HG02973 (cell line): ENCODE data around the gene TENM3.

Experiments used
- ATAC-seq: cut with Tn5 transposase; IDR thresholded peaks from one replicate; pipeline ENCODE4 v1.9.1; 2021; ENCODE audit warnings: moderate library complexity; ENCODE audit not compliant: unreplicated experiment

The TENM3 gene

DNA sequence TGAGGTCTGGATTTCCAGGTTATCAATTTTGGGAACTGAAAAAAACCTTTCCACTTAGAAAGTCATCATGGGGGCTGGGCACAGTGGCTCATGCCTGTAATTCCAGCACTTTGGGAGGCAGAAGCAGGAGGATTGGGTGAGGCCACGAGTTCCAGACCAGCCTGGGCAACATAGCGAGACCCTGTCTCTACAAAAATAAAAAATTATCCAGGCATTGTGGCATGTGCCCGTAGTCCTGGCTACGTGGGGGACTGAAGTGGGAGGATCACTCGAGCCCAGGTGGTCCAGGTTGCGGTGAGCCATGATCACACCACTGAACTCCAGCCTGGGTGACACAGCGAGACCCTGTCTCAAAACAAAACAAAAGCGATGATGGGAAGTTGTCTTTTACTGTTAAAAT, 7.9 kb downstream of the TENM3 start:
- ATAC-seq: no peak

DNA sequence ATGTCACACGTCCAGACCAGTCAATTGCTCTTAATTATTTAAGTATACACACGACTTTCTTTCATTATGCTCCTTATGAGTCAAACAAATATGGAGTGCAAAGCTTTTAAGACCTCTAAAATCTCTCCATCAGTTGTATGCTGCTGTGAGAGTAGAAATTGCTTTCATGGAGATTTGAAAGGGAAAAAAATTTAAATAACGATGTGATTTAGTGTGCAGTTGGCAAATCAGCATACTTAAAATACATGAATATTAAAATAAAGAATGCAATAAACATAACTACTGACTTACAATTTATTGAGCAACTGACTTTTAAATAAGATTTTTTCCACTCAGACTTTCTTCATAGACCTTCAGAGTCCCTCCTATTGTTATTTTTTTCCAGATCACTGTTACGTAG, 9.0 kb downstream of the TENM3 start:
- no peak for ATAC-seq

DNA sequence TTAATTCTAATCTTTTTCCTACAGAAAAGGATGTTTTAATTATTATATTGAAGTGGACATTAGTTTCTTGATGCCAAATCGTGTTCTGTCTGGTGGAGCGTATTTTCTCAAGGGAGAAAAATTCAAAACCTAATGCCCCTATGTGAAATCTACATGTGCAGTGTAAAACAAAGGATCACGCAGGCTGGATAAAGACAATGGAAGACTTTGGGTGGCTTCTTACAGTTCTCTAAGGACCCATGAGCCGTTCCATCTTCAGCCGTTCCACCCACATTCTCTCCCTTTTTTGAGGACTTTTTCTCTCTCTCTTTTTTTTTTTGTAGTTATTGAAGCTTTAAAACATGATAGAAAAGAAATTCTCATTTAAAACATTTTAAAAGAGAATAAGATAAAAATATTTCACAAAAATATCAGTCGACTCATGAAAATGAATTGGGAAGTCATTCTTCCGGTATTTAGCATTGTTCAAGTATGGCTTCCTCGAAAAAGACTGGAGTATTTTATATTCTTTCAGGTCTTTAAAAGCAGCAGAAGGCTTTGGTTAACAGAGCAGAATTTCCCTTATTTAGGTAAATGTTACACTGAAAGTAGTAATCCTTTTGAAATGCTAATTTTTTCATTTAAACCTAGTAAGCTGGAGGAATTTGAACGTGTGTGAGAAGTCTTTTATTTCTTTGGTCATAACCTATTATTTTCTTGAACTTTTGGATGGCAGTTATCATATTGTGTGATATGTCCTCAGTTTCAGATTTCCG, 11.0 kb downstream of the TENM3 start:
- no peak for ATAC-seq

DNA sequence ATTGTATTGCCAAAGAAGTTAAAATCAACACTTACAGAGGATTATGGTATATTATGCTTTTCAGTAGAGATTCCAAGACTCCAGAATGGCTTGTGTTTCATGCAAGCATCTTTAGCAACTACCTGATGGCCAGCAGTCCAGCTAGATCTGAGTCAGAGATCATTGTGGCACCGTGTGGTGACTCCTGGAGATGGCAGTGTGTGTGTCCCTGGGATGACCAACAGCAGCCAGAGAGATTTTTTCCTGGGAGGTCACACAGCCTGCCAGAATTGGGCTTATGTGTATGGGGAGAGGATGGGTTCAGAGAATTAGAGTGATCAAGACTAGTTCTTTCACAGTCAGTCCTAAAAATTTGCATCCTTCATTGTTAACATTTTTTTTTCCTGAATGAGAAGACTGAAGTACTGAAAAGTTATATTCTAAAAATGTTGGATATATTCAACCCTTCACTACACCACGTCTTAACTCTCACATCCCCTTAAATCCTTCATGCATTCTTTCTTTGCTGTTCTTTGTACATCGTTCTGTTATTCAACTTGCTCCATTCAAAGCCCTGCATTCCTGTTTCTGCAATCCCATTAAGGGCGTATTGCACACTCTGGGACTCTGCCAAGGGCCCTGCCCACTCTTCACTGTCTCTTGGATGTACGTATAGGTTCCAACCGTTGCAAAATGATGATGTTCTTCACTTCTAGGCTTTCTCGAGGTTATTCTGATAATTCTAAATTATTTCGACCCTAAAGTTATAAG, 12.4 kb downstream of the TENM3 start:
- no peak for ATAC-seq

DNA sequence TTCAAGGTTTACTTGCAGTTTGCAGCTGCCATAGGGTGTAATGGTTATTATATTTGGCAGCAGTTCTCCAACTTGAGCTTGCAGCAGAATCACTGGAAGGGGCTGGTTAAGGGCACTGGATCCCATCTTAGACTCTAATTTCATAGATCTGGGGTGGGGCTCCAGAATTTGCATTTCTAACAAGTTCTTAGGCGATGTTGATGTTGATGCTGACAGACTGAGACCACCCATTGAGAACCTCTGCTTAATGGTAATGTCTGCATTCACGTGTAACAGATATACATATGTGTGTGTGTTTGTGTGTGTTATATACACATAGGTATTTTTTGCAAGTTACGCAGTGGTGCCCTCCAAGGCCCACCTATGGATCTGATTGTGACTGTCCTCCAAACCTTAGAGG, 13.8 kb downstream of the TENM3 start:
- no peak for ATAC-seq

DNA sequence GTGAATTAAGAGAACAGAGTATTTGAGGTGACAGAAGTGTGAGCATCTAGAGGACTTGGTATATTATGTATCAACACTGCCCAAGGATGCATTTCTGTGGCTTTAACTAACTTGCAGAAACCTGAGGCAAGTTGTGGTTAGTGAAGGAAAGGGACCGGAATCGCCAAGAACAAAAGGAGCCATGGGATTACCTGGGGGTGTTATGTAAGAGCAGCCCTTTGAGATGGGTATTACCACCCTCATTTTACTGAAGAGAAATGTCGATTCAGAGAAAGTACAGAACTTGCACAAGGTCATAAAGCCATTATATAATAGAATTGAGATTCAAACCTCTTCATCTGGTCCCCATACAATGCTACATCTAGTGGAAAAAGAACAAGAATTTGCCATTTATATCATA, 14.3 kb downstream of the TENM3 start:
- no peak for ATAC-seq

DNA sequence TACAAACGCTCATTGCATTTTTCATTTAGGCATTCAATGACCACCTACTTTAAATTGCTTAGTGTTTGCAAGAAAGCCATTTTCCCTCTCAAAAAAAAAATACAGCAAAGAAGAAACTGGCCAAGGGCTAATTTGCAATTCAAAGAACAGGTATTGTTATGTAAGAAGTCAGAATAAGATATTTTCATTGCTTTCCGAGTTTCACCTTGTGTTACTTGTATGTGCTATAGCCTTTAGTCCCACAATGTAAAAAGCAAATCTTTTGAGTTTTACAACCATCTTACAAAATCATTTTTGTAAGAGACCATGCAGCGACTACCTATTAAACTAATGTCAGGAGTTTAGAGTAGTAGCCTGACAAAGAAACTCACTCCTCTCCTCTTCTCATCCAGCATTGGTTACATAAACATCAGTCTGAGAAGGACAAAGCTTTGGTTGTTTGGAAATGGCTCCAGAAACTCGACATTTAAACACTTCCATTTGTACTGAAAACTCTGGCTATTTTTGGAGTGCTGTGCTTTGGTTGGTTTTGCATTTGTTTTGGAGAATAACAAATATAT, 15.3 kb downstream of the TENM3 start:
- ATAC-seq: no peak

DNA sequence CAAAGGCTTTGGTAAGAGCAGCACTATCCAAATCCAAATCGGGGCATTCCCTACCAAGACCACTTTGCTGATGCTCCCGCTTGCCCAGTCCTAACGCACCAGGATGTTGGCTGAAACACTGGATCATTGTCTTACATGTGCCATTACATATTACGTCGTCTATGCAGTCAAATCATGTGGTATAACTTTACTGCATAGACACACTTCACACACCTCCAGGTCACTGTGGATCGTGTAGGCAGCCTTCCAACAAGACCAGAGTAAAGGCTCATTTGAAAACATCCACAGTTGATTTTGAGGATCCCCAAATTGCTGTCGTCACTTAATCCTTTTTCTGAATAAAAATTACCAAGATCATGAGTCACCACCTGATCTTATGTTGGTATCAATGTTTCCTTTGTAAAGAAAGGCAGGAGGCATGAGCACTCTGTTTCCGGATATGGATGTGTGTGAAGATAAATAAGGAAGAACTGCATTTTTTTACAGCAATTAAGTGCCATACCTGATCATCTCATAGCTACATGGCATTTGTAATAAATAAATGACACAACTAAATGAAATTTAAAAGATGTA, 18.5 kb downstream of the TENM3 start:
- ATAC-seq: no peak

DNA sequence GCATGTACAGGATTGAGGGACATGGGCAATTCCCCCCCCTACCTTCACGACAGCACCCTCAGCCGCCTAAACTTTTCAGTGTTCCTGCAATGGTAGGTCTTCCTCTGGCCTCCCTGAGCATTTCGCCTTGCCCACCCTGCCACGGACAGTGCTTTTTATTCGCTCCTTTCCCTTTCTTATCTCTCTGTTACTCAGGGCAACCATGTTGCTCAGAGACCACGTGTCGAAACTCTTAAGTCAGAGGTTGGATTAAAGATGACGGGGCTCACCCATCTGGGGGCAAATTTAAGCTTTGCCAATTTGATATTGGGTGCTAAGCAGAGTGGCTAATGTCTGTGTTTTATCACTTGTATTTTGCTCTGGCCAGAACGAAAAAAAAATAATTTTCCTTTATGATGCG, 20.4 kb downstream of the TENM3 start:
- no peak for ATAC-seq

DNA sequence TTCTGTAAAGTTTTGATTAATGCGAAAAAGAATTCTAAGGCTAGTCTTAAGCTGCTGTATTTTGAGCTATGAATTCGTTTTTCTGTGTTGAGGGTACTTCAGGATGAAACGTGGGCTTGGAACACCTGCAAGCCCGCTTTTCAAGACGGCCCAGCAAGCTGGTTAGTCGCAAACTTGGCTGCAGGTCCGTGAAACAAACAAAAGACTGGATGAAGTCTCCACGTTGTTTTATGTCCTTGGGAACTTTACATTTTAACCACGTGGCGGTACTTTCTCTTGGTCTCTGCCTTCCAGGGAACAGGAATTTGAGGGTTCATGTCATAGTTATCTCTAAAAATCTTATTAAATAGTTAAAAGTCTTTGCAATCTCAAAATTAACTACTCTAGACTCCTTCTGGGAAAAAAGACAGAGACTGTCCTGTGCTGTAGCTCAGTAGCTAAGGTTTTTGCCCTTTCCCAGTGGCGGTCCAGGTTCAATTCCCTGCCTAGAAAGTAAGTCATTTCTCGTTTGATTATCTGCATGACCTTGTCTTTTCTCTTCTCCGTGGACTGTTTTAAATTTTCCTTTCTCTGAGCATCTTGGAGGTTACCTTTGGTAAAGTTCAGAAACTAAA, 21.0 kb downstream of the TENM3 start:
- ATAC-seq: no peak

DNA sequence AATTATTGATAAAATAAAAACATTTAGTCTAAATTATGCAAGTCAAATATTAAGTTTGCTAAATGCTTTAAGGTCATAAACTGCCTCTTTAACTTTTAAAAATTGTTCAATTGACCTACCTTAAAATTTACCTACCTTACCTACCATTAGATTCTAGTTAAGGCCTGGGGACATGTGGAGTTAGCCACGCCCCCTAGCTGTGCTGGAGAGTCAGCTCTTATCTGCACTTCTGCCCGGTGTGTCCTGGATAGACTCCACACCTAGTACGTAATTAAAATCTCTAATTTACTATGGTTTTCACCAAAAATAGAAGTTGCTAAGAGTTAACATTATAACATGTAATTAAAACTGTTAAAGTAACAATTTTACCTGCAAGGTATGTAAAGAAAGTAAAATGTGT, 22.7 kb downstream of the TENM3 start:
- no peak for ATAC-seq

DNA sequence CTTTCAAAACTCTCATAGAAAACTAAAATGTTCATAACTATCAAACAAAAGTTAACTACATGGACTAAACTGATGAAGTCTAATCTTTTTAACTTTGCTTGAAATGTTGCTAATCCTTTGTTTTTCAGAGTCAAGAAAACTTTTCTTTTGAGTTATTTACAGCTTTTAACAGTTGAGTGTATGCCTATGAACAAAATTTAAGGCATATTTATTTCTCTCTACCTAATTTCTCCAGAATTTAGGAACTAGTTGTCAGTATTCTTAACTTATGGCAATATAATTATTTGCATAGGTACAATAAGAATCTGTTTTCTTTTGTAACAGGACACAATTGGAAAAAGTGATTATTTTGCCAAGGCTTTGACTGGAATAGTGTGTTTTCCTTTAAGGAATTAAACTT, 23.8 kb downstream of the TENM3 start:
- no peak for ATAC-seq

DNA sequence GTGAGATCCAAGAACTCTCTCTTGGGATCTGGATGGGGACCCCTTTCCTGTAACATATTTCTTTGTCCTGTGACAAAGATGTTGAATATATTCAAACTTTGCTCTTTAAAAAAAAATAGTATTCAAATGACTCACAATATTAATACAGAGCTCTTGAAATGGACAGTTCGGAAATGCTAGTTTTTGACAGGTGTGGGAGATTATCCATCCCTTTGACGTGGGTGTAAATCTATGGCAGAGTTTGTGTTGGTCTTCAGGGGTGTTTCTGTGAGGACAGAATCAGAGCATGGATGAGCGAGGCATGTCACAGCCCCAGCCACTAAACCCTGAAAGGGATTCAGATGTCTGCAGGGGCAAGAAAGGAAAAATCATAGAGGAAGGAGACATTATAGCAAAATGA, 25.8 kb downstream of the TENM3 start:
- ATAC-seq: no peak

DNA sequence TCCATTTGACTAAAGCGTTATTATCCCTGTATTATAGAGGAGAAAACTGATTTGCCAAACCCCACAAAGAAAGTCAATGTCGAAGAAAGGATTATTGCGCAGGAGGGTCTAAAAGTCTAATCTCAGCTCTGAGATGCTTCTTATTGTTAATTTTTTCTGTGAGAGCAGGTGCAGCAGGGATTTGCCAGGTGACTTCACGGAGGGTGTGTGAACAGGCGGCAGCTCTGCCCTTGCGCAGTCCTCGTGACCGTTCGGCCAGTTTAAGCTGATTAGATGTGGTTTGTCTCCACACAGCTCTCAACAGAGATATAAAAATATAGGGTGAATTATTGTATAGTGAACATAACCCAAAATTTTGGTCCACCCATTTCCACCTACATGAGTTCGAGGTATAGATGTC, 28.5 kb downstream of the TENM3 start:
- no peak for ATAC-seq

DNA sequence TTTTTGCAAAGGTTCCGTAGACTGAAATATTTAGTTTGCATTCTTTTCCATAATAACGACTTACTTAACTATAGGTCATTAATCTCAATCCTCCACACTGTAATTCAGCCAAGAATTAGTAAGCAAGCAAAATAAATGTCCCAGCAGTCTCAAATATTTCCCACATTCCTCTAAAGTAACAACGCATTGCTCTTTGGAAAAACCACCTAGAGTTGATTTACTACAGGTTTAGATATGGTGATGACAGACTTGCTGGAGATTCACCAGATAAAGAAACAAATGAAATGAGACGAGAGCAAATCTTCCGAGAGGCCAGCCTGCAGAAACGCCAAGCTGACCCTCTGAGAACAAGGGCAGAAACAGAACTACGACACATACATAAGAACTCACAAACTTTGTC, 28.9 kb downstream of the TENM3 start:
- no peak for ATAC-seq

DNA sequence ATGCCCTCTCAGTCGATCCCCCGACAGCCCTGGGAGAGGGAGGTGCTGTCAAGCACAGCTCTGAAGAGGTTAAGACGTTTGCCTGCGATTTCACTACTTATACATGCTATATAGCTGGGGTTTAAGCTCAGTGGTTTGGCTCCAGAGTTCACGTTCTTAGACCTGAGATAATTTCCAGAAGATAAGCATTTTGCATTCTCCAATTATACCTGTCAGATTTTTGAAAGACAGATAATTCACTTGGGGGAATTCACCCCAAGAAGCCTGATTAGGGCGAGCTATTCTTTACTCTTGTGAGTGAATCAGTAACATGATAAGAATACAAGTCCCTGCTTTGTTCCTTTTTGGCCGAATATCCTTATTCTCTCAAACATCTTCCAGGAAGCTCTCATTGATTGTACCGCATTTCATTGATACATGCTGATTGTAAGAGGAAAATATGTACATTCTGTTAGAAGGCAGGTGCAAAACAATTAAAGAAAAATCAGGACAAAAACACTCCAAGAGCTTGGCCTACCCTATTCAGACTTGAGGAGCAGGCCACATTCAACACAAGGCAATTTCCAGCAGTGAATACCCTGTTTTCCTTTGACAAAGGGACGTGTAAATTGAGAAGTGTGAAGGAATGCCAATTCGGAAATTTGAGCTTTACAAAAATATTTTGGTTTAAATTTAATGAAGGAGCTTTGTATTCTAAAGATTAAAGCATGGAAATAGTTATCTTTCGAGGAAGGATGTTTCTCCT, 30.2 kb downstream of the TENM3 start:
- no peak for ATAC-seq

DNA sequence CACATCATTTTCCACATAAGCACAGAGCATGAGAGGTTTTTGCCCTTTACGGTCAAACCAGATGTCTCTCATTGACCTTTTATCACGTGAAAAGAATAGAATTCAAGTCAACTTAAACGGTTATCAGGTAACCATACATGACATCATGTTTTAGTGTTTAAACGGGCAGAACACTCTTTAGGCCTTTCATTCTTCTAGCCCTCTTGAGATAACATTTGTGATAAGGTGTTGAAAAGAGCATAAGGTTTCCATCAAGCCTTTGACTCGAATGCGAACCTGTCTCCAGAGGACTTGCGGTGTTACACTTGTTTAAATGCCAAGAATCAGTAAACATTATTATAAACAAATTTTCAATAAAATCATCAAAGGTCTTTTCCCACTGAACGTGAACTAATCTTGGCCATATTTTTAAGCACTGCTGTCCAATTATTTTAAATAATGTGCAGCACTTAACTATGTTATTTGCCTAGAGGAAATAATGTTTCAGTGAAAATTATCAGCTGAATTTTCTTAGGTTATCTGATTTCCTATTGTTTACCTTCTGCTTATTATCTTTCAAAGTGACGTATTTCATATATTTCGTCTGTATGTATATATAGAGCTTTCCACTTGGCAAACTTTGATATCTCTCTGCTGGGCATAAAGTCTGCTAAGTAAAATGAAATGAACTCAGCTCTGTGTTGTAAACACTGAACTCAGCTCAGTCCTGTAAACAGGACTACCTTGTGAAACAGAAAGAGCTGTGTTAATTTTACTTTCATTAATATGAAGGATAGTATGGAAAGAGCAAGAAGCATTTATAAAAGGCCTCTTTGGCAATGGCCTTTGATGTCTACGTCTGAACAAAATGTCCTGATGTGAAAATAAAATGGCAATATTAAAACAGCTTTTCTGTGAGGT, 33.3 kb downstream of the TENM3 start:
- no peak for ATAC-seq

DNA sequence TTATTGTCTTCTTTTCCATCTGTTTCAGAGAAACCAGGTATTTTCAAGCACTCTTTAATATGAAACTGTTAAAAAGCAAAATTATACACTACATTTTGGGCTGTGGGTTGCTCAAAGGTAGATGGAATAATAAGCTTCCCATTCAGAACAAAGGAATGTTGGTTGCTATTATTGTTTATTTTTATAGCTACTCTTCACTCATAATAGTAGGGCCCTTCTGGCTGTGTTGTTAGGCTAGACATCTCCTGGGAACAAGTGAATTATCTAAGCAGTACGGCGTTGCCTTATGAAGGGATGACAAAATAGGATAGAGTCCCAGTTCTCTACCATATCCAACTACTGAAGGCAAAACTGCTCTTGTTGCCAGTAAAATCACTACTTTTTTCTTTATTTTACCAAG, 34.2 kb downstream of the TENM3 start:
- no peak for ATAC-seq

DNA sequence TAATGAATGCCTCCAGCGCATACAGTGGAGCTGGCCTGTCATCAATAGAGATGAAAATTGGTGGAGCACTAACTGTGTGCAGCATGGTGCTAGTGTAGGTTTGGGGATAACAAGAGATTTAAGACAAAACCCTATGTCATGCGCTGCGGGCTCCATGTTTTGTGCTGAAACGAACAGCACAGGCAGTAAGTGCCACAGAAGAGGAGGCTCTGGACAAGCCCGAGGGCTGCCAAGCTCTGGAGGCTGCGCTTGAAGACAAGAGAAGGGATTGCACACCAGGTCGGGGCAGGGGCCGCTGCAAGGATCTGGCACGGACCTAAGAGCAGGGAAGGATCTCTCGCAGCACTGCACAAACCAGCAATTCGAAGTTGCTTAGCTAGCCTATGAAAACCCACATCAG, 35.5 kb downstream of the TENM3 start:
- no peak for ATAC-seq
